ENCODE results near the gene SBNO2. TPM values are rescaled to one million over a fixed set of nuclear protein-coding genes. Genes with fewer than 3 reads are reported as not detected.

The SBNO2 gene
- total RNA-seq, 2 donors from 2014 or later, result 65.5 to 77.1 TPM

DNA sequence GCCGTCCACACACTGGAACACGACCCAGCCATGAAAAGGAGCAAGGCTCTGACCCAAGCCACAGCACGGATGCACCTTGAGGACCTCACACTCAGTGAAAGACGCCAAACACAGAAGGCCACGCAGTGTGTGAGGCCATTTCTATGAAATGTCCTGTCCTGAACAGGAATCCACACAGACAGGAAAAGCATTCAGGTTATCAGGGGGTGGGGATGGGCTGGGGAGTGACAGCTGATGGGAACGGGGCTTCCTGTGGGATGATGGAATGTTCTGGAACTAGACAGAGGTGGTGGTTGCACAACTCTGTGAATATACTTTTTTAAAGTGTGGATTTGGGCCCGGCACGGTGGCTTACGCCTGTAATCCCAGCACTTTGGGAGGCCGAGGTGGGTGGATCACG, 39.6 kb downstream of the SBNO2 start:
- H3K27ac ChIP-seq, result no peak overlapping the region
- intact Hi-C loops (cut with DNase I), result no loop called here
- no peak for DNase-seq
- no peaks in the 10 kb centered on the region for H3K36me3 ChIP-seq
- no peak overlapping the region for H3K9ac ChIP-seq (ENCODE audit: low read depth in 2 of 2, low read length in 2 of 2)
- H3K4me3 ChIP-seq, result no peak overlapping the region
- H3K9me3 ChIP-seq, result no peaks in the 10 kb centered on the region
- peaks cover 28% of the 10 kb centered on the region for H3K4me1 ChIP-seq
- no peaks in the 10 kb centered on the region for H3K27me3 ChIP-seq
- TF ChIP-seq CTCF (IDR thresholded peaks at IDR 0.05), result no peak

GRCh38 chr19:1133471-1133929, 40.6 kb downstream of the SBNO2 start:
- H3K9me3 ChIP-seq, result no peaks in the 10 kb centered on the region
- no peak for TF ChIP-seq CTCF (IDR thresholded peaks at IDR 0.05)
- H3K36me3 ChIP-seq, result no peaks in the 10 kb centered on the region
- peak overlapping the region; percentile 88 to 94 for H3K9ac ChIP-seq (ENCODE audit: low read depth in 2 of 2, low read length in 2 of 2)
- peaks cover 28% of the 10 kb centered on the region for H3K4me1 ChIP-seq
- H3K27me3 ChIP-seq, result no peaks in the 10 kb centered on the region
- intact Hi-C loops (cut with DNase I), result no loop called here
- peak overlapping the region; percentile 96 for H3K4me3 ChIP-seq
- peak overlapping the region; percentile 93 for H3K27ac ChIP-seq
- peak; percentile 45 for DNase-seq

- no peak for DNase-seq
- no peaks in the 10 kb centered on the region for H3K36me3 ChIP-seq
- peak overlapping the region; percentile 96 for H3K4me3 ChIP-seq
- H3K27me3 ChIP-seq, result no peaks in the 10 kb centered on the region
- H3K9ac ChIP-seq (ENCODE audit: low read depth in 2 of 2, low read length in 2 of 2), result peak overlapping the region; percentile 88 to 94
- H3K27ac ChIP-seq, result peak overlapping the region; percentile 93
- H3K4me1 ChIP-seq, result peaks cover 28% of the 10 kb centered on the region
- intact Hi-C loops (cut with DNase I), result no loop called here
- TF ChIP-seq CTCF (IDR thresholded peaks at IDR 0.05), result no peak
- no peaks in the 10 kb centered on the region for H3K9me3 ChIP-seq
Observed at GRCh38 chr19:1132552-1133383, 41.3 kb downstream of the SBNO2 start.

DNA sequence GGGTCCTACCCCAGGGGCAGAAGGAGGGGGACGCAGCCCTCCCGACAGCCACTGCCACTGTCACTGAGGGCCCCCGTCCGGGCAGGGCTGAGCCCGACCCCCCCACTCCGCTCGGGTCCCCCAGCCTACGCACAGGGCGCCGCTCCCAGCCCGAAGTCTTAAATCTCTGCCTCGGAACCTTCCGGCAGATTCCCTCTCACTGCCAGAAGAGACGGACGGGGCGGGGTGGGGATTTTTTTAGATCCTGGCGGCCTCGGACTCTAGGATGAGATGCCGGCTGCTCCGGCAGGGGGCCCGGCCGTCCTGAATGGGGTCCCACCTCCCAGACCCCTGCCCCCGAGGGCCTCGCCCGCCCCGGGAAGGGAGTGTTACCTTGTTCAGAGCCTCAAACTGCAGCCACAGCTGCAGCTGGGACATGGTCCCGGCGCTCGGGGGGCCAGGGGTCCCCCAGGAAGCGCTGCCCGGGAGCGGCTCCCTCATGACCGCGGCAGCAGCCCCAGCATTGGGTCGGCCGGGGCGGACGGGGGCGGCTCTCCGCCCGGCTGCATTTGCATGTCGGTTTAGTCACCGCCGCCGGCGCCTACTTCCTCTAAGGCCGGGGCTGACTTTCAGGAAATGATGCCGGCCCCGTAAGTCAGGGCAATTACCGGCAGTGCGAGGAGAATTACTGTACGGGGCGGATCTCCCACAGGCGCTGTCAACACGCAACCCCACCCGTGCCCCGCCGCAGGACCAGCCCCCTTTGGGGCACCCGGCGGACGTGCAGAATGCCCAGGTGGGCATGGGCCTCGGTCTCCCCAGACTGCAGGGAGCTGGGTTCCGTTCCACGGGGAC, 42.1 kb downstream of the SBNO2 start:
- peak; percentile 93 for DNase-seq
- Histone ChIP-seq H3K9ac (ENCODE audit: low read depth in 2 of 2, low read length in 2 of 2) (peak overlapping the region; percentile 88 to 94), H3K27me3 (no peaks in the 10 kb centered on the region), H3K4me1 (peaks cover 28% of the 10 kb centered on the region), H3K27ac (peak overlapping the region; percentile 93), H3K4me3 (peak overlapping the region; percentile 96), H3K36me3 (peaks cover 6% of the 10 kb centered on the region), H3K9me3 (no peaks in the 10 kb centered on the region)
- intact Hi-C loops (cut with DNase I), result no loop called here
- TF ChIP-seq CTCF (IDR thresholded peaks at IDR 0.05), result no peak

Measured in colonic mucosa (tissue), 4 donors.